DOHH2 (cell line): ENCODE results near the gene CHMP2B.

Source experiments
- H3F3A ChIP-seq: fragments of 200-600 bp; sonication (generic), shearing (Covaris generic); 2 replicates; pipeline ENCODE4 v1.6.0; 2016; ENCODE audit warnings: antibody characterized with exemption, mild to moderate bottlenecking; ENCODE audit not compliant: control insufficient read depth, insufficient read depth
- H3K27ac ChIP-seq: fragments of 200-600 bp; sonication (generic); 2 replicates; pipeline ENCODE4 v1.5.1; 2014; ENCODE audit warnings: low read depth, mild to moderate bottlenecking, low read length, moderate library complexity
- H3K27me3 ChIP-seq: fragments of 200-600 bp; sonication (generic); 2 replicates; pipeline ENCODE4 v1.6.1; 2014; ENCODE audit warnings: mild to moderate bottlenecking, low read length, mixed read lengths; ENCODE audit not compliant: control insufficient read depth
- H3K36me3 ChIP-seq: fragments of 200-600 bp; sonication (generic); 2 replicates; pipeline ENCODE4 v1.6.1; 2014; ENCODE audit warnings: mild to moderate bottlenecking, low read length, moderate library complexity, mixed read lengths; ENCODE audit not compliant: control insufficient read depth
- H3K4me1 ChIP-seq: fragments of 200-600 bp; sonication (generic); 2 replicates; pipeline ENCODE4 v1.6.1; 2014; ENCODE audit warnings: mild to moderate bottlenecking, low read length, mixed read lengths; ENCODE audit not compliant: control insufficient read depth
- H3K4me2 ChIP-seq: fragments of 200-600 bp; sonication (generic); 2 replicates; pipeline ENCODE4 v1.6.0; 2014; ENCODE audit warnings: mild to moderate bottlenecking, low read length, moderate library complexity
- H3K4me3 ChIP-seq: fragments of 200-600 bp; sonication (generic); 2 replicates; pipeline ENCODE4 v1.5.1; 2014; ENCODE audit warnings: mild to moderate bottlenecking, low read length, mixed read lengths
- H3K79me2 ChIP-seq: fragments of 200-600 bp; sonication (generic); 2 replicates; pipeline ENCODE4 v1.6.1; 2014; ENCODE audit warnings: mild to moderate bottlenecking, low read length, mixed read lengths; ENCODE audit not compliant: control insufficient read depth
- H3K9me2 ChIP-seq: fragments of 200-600 bp; sonication (generic); replicated peaks from 2 replicates; pipeline ENCODE4 v1.6.1; 2014; ENCODE audit warnings: mild to moderate bottlenecking, low read length, mixed read lengths; ENCODE audit not compliant: control insufficient read depth
- H3K9me3 ChIP-seq: fragments of 200-600 bp; sonication (generic); 2 replicates; pipeline ENCODE4 v1.6.1; 2014; ENCODE audit warnings: antibody characterized with exemption, low read length, mixed read lengths; ENCODE audit not compliant: control insufficient read depth, insufficient read depth
- H4K20me1 ChIP-seq: fragments of 200-600 bp; sonication (generic); 2 replicates; pipeline ENCODE4 v1.6.0; 2014; ENCODE audit warnings: low read depth, mild to moderate bottlenecking, antibody characterized with exemption, low read length, moderate library complexity; ENCODE audit not compliant: control insufficient read depth, insufficient read depth
- EZH2phosphoT487 ChIP-seq: fragments of 200-600 bp; sonication (generic); IDR thresholded peaks from 2 replicates; pipeline ENCODE4 v1.6.1; 2017; ENCODE audit warnings: borderline replicate concordance, mild to moderate bottlenecking, antibody characterized with exemption, low read length, moderate library complexity, mixed read lengths
- TF ChIP-seq, protein P1 (sequence below): fragments of 200-600 bp; sonication (generic); IDR thresholded peaks from one replicate; pipeline ENCODE4 v1.5.1; 2014; ENCODE audit warnings: antibody characterized with exemption, mild to moderate bottlenecking, low read depth, low read length; ENCODE audit not compliant: poor library complexity, severe bottlenecking

CHMP2B gene

DNA sequence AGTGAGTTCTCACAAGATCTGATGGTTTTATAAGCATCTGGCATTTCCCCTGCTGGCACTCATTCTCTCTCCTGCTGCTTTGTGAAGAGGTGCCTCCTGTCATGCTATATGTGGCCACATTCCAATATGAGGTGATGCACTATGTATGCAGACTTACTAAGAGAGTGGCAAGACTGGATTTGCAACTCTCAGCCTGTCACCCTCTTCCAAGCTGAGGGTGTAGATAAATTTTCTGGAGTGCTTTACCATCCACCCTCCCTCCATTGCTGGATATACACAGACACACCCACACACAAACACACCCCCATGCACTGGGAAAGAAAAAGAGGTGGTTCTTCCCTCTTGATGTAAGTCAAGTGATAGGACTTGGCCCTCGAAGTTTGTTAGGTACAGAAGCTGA lies 30.2 kb upstream of the CHMP2B start:
- Histone ChIP-seq H3F3A (no peaks in the 10 kb centered on the region), H3K4me3 (no peak overlapping the region), H3K4me1 (no peaks in the 10 kb centered on the region), H3K27ac (no peak overlapping the region), H3K4me2 (no peak overlapping the region), H3K27me3 (no peaks in the 10 kb centered on the region), H3K79me2 (no peaks in the 10 kb centered on the region), H4K20me1 (no peaks in the 10 kb centered on the region), H3K36me3 (no peaks in the 10 kb centered on the region), H3K9me2 (no peaks in the 10 kb centered on the region), H3K9me3 (0 out of 2 replicates have a peak, but pooled peaks cover 5% of the 10 kb centered on the region)
- TF ChIP-seq EZH2phosphoT487 = no peak
- TF ChIP-seq, protein P1, sequence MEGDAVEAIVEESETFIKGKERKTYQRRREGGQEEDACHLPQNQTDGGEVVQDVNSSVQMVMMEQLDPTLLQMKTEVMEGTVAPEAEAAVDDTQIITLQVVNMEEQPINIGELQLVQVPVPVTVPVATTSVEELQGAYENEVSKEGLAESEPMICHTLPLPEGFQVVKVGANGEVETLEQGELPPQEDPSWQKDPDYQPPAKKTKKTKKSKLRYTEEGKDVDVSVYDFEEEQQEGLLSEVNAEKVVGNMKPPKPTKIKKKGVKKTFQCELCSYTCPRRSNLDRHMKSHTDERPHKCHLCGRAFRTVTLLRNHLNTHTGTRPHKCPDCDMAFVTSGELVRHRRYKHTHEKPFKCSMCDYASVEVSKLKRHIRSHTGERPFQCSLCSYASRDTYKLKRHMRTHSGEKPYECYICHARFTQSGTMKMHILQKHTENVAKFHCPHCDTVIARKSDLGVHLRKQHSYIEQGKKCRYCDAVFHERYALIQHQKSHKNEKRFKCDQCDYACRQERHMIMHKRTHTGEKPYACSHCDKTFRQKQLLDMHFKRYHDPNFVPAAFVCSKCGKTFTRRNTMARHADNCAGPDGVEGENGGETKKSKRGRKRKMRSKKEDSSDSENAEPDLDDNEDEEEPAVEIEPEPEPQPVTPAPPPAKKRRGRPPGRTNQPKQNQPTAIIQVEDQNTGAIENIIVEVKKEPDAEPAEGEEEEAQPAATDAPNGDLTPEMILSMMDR = no peak

- Histone ChIP-seq H3K9me2 (no peaks in the 10 kb centered on the region), H3K79me2 (no peaks in the 10 kb centered on the region), H3K9me3 (0 out of 2 replicates have a peak, but pooled peaks cover 5% of the 10 kb centered on the region), H3K27ac (no peak overlapping the region), H3F3A (no peaks in the 10 kb centered on the region), H3K27me3 (no peaks in the 10 kb centered on the region), H3K36me3 (no peaks in the 10 kb centered on the region), H3K4me3 (no peak overlapping the region), H3K4me1 (no peaks in the 10 kb centered on the region), H3K4me2 (no peak overlapping the region), H4K20me1 (no peaks in the 10 kb centered on the region)
- TF ChIP-seq, protein P1 = no peak
Observed at GRCh38 chr3:87197531-87197930, 29.6 kb upstream of the CHMP2B start.

DNA sequence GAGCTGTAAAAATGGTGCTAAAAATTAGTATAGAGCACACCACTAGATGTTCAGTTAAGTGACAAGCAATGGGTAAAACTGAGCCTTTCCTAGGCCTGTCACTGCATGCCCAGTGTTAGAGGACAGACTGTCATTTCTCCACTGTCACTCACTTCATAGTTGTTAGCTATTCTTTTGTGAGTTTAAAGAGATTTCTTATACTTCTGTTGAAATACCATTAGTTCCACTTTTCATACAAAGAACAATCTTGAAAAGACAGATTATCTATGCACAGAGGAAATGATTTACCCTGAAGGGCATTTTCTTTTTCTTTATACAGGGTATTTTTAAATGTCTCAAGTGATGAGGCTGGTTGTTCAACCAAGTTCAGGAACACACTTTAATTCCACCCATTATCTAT lies 28.3 kb upstream of the CHMP2B start:
- no peaks in the 10 kb centered on the region for H3K27me3 ChIP-seq
- no peak overlapping the region for H3K4me3 ChIP-seq
- no peak overlapping the region for H3K27ac ChIP-seq
- no peaks in the 10 kb centered on the region for H3K79me2 ChIP-seq
- H3K4me2 ChIP-seq = no peak overlapping the region
- no peak for TF ChIP-seq EZH2phosphoT487
- TF ChIP-seq, protein P1 = no peak
- H4K20me1 ChIP-seq = no peaks in the 10 kb centered on the region
- no peaks in the 10 kb centered on the region for H3K9me2 ChIP-seq
- no peaks in the 10 kb centered on the region for H3F3A ChIP-seq
- no peaks in the 10 kb centered on the region for H3K4me1 ChIP-seq
- H3K9me3 ChIP-seq = 0 out of 2 replicates have a peak, but pooled peaks cover 5% of the 10 kb centered on the region
- H3K36me3 ChIP-seq = no peaks in the 10 kb centered on the region

DNA sequence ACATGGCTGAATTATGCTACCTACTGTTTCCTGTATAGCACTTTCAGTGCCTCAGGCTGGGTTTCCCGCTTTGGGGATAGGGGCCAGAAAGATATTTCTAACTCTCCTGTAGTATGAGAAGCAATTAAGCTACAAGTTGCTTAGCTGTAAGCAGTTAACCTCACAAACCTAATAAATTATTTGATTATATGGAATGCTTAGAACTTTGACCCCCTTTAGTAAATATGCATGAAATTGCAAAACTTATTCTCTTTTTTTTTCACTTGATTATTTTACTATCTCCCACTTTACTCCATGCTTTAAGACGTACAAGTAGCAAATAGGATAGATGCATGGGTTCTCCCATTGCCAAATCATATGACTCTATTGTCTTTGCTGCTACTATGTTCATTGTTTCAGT lies 27.5 kb upstream of the CHMP2B start:
- H4K20me1 ChIP-seq = no peaks in the 10 kb centered on the region
- H3K4me2 ChIP-seq = no peak overlapping the region
- H3K9me3 ChIP-seq = 0 out of 2 replicates have a peak, but pooled peaks cover 5% of the 10 kb centered on the region
- no peaks in the 10 kb centered on the region for H3K4me1 ChIP-seq
- no peaks in the 10 kb centered on the region for H3K9me2 ChIP-seq
- no peak overlapping the region for H3K27ac ChIP-seq
- H3K27me3 ChIP-seq = no peaks in the 10 kb centered on the region
- no peak overlapping the region for H3K4me3 ChIP-seq
- H3K79me2 ChIP-seq = no peaks in the 10 kb centered on the region
- H3K36me3 ChIP-seq = no peaks in the 10 kb centered on the region
- H3F3A ChIP-seq = no peaks in the 10 kb centered on the region
- no peak for TF ChIP-seq EZH2phosphoT487
- TF ChIP-seq, protein P1 = no peak
